HG03060 (cell line): ENCODE results near the gene RASA4B.
A peak's percentile ranks its signal among the peaks of the same experiment; 100 is the strongest.
"Not testable (repeated sequence)": the region's sequence is repeated elsewhere in the genome, so short reads cannot be mapped to it uniquely, and the experiment has no call there.

ENCODE experiments used
- ATAC-seq: cut with Tn5 transposase; IDR thresholded peaks from one replicate; pipeline ENCODE4 v1.9.1; 2021; ENCODE audit warnings: low read depth, moderate number of reproducible peaks; ENCODE audit not compliant: unreplicated experiment

The RASA4B gene

GRCh38 chr7:102512642-102513221 lies 4.8 kb downstream of the RASA4B start:
- ATAC-seq = not testable (repeated sequence)

- ATAC-seq = not testable (repeated sequence)
These were observed 5.6 kb downstream of the RASA4B start for GRCh38 chr7:102511860-102512522.

GRCh38 chr7:102510575-102510974 lies 7.0 kb downstream of the RASA4B start:
- not testable (repeated sequence) for ATAC-seq

GRCh38 chr7:102507410-102508088 lies 10.0 kb downstream of the RASA4B start:
- ATAC-seq = not testable (repeated sequence)

GRCh38 chr7:102505298-102506185 lies 12.0 kb downstream of the RASA4B start:
- ATAC-seq = not testable (repeated sequence)

GRCh38 chr7:102503141-102503540 lies 14.4 kb downstream of the RASA4B start:
- ATAC-seq = not testable (repeated sequence)

- ATAC-seq = not testable (repeated sequence)
These were observed 19.3 kb downstream of the RASA4B start for GRCh38 chr7:102498321-102498720.

GRCh38 chr7:102497308-102497707 lies 20.3 kb downstream of the RASA4B start:
- ATAC-seq = not testable (repeated sequence)

GRCh38 chr7:102496861-102497260 lies 20.7 kb downstream of the RASA4B start:
- not testable (repeated sequence) for ATAC-seq

- ATAC-seq = not testable (repeated sequence)
These were observed 23.0 kb downstream of the RASA4B start for GRCh38 chr7:102494473-102495149.

- not testable (repeated sequence) for ATAC-seq
These were observed 23.6 kb downstream of the RASA4B start for GRCh38 chr7:102494026-102494425.

GRCh38 chr7:102493220-102493935 lies 24.2 kb downstream of the RASA4B start:
- not testable (repeated sequence) for ATAC-seq

- ATAC-seq = peak; percentile 34
These were observed 27.0 kb downstream of the RASA4B start for GRCh38 chr7:102490529-102491075.

- not testable (repeated sequence) for ATAC-seq
These were observed 33.3 kb downstream of the RASA4B start for GRCh38 chr7:102484317-102484716.

GRCh38 chr7:102481962-102482361 lies 35.6 kb downstream of the RASA4B start:
- ATAC-seq = not testable (repeated sequence)

- ATAC-seq = not testable (repeated sequence)
These were observed 37.5 kb downstream of the RASA4B start for GRCh38 chr7:102479982-102480637.

GRCh38 chr7:102479209-102479584 lies 38.4 kb downstream of the RASA4B start:
- ATAC-seq = peak; percentile 31
